Measurements from ENCODE around the gene CPS1.

Gene CPS1

GRCh38 chr2:210556329-210556980 lies at the start of gene CPS1:
Gene CPS1 (plus strand): TSS chr2:210556599. CDS start chr2:210556734, 135 bp downstream.
- ChIA-PET POLR2A (no interaction called here), CTCF (interaction anchor here (1.0 to 2.4 kb wide), 2 partner anchors 13 to 54 kb away, joined by 4 to 7 read pairs; no protein-coding TSS in a partner anchor)
- TF ChIP-seq, protein P1, sequence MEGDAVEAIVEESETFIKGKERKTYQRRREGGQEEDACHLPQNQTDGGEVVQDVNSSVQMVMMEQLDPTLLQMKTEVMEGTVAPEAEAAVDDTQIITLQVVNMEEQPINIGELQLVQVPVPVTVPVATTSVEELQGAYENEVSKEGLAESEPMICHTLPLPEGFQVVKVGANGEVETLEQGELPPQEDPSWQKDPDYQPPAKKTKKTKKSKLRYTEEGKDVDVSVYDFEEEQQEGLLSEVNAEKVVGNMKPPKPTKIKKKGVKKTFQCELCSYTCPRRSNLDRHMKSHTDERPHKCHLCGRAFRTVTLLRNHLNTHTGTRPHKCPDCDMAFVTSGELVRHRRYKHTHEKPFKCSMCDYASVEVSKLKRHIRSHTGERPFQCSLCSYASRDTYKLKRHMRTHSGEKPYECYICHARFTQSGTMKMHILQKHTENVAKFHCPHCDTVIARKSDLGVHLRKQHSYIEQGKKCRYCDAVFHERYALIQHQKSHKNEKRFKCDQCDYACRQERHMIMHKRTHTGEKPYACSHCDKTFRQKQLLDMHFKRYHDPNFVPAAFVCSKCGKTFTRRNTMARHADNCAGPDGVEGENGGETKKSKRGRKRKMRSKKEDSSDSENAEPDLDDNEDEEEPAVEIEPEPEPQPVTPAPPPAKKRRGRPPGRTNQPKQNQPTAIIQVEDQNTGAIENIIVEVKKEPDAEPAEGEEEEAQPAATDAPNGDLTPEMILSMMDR (IDR thresholded peaks at IDR 0.05; ENCODE audit: control extremely low read depth, extremely low read depth, low read depth, missing control alignments) = no peak
- DNase-seq (ENCODE audit: extremely low spot score) = no peak

- ChIA-PET POLR2A (no interaction called here), CTCF (no interaction called here)
- TF ChIP-seq, protein P1 (IDR thresholded peaks at IDR 0.05; ENCODE audit: control extremely low read depth, extremely low read depth, low read depth, missing control alignments) = no peak
- no peak for DNase-seq (ENCODE audit: extremely low spot score)
Measured at GRCh38 chr2:210515911-210516310, 40.5 kb upstream of the CPS1 start.

GRCh38 chr2:210517264-210517663 lies 39.1 kb upstream of the CPS1 start:
- POLR2A ChIA-PET = no interaction called here
- CTCF ChIA-PET = interaction anchor here (0.6 to 1.6 kb wide), 3 partner anchors 13 to 15 kb away, joined by 3 to 5 read pairs (median 3); no protein-coding TSS in a partner anchor
- TF ChIP-seq, protein P1 (IDR thresholded peaks at IDR 0.05; ENCODE audit: control extremely low read depth, extremely low read depth, low read depth, missing control alignments) = no peak
- no peak for DNase-seq (ENCODE audit: extremely low spot score)

DNA sequence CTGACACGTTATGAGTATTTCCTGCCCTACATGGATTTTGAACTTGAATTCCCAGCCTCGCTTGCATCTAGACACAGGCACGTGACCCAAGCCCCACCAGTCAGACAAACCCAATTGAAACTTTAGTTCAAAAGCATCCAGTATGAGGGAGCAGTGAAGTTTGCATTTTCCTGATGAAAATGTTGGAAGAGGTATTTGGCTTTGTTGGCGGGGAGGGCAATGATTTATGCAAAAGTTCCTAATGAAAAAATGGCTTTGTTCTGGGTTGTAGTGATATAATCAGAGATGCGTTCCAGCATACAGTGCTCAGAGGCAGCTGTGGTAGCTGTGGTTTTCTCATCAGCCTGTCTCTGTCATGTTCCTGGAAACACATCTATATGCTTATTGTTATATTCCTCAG lies 36.8 kb upstream of the CPS1 start:
- TF ChIP-seq, protein P1 (IDR thresholded peaks at IDR 0.05; ENCODE audit: control extremely low read depth, extremely low read depth, low read depth, missing control alignments) = no peak
- DNase-seq (ENCODE audit: extremely low spot score) = no peak
- CTCF ChIA-PET = no interaction called here
- POLR2A ChIA-PET = no interaction called here

DNA sequence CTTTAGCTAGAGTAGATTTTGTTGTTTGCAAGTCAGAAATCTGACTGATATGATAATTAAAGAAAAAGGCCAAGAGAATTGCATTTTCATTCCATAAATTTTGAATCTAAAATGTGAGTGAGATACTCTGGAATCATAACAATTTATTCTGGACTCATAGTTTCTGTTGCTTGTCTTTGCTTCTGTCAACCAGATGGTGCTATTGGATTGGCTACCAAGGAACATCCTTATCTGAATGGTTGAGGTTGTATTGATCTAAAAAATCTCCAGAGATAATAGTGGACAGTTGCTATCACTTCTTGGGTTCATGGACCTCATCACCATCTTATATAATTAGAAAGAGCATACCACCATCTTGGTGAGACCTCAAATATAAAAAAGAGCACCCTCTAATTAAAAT lies 34.0 kb upstream of the CPS1 start:
- TF ChIP-seq, protein P1 (IDR thresholded peaks at IDR 0.05; ENCODE audit: control extremely low read depth, extremely low read depth, low read depth, missing control alignments) = no peak
- ChIA-PET POLR2A (no interaction called here), CTCF (interaction anchor here (0.9 kb wide), 1 partner anchor 20 kb away, joined by 3 read pairs; no protein-coding TSS in a partner anchor)
- DNase-seq (ENCODE audit: extremely low spot score) = no peak

DNA sequence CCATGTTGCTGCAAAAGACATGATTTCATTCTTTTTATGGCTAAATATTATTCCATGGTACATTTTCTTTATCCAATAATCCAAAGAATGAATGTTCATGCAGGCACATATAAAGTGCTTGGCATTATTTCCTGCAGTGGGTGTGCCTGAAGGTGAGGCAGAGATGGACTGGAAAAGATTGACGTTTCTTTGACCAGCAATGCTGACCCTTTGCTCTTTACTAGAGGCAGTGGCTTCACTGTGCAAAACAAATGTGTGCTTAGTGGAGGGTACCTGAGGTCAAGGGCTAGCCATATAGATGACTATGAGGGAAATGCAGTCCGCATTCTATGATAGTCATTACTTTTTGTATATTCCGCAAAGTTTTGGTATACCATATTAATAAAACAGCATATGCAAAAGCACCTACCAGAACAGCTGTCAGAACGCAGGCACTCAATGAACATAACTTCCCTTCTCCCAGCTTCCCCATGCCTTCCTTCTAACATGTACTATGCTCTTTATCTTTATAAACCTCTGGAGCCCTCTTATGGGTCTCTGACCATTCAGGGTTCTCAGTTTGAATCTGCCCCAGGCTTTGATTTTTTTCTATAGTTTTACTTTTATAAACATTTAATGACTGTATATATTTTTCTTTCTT lies 32.6 kb upstream of the CPS1 start:
- ChIA-PET CTCF (interaction anchor here (3.6 kb wide), 1 partner anchor 20 kb away, joined by 26 read pairs; no protein-coding TSS in a partner anchor), POLR2A (no interaction called here)
- TF ChIP-seq, protein P1 (IDR thresholded peaks at IDR 0.05; ENCODE audit: control extremely low read depth, extremely low read depth, low read depth, missing control alignments) = no peak
- no peak for DNase-seq (ENCODE audit: extremely low spot score)

Data from GM10248 (cell line).